SIG-M5 treated with dmso at 0.1 percent for 504 hours (cell line): ENCODE results near the gene PXDC1.
"Not testable (repeated sequence)": the region's sequence is repeated elsewhere in the genome, so short reads cannot be mapped to it uniquely, and the experiment has no call there.

ENCODE experiments used
- DNase-seq: peaks from one replicate; lab custom pipeline; 2025; ENCODE audit not compliant: unreplicated experiment; lab: John Stamatoyannopoulos, UW

The PXDC1 gene

DNA sequence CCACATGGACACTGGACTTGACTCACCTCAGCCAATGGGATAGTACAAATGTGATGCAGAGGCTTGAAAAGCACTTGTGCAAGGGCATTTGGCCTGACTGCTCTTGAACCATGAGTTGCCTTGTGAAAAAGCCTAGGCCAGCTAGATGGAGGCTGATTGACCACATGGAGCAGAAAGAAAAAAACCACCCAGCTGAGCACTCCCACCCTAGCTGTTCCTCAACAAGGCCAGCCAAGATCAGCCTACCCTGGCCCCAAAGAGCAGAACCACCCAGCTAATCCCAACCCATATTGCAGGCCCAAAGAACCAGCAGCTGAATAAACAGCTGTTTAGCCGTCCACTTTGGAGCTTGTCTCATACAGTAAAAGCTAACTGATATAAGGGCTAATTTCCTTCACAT, 36.7 kb downstream of the PXDC1 start:
- DNase-seq = no peak

GRCh38 chr6:3714111-3714510, 37.4 kb downstream of the PXDC1 start:
- DNase-seq = no peak

DNA sequence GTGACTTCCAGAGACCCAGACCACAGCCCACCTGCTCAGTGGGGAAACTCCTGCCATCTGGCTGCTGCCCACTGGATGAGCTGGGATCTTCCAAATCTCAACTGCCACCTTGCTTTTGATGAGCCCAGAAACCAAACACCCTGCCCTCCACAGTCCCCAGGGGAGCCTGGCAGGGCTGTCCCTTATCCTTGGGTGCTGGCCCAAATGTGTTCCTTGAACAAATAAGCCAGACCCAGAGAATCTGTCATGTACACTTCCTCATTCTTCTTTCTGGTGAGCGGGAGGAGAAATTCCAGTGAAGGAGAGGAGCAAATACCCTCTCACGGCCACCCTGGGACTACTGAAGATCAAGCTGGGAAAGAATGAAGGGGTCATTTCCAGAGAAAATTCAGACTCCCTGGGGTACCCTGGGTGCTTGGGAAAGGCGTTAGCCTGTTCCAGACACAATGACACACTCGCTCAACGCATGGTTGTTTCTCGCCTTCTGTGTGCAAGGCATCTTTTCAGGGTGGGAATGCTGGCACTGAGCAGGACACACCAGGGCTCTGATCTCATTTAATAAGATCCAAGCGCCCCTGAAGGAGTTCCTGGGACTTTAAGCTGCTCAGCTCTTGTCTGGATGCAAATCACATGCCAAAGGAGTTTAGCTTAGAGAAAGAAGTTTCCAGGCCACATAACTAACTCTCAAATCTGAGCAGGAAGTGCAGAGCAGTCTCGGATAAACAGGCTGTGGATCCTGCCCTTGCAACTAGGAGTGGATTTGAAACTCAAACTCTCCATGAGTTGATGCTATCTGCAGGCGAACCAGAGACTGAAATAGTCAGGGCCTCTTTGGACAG, 38.5 kb downstream of the PXDC1 start:
- no peak for DNase-seq

DNA sequence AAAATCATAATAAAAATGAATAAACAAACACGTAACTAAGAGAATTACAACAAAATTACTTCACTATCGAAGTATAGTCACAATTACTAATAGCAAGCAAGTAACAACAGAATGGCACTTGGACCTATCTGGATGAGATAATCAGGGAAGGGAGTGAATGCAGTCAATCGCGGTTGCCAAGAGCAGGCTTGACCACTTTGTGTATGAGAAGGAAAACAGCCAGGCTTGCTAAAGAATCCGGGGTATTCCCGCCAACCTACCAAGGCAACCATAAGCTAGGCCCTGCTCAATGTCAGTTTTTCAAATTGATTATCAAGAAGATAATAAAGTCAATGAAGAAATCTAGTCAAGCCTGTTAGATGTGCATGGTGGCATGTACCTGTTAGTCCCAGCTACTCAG, 39.7 kb downstream of the PXDC1 start:
- no peak for DNase-seq

DNA sequence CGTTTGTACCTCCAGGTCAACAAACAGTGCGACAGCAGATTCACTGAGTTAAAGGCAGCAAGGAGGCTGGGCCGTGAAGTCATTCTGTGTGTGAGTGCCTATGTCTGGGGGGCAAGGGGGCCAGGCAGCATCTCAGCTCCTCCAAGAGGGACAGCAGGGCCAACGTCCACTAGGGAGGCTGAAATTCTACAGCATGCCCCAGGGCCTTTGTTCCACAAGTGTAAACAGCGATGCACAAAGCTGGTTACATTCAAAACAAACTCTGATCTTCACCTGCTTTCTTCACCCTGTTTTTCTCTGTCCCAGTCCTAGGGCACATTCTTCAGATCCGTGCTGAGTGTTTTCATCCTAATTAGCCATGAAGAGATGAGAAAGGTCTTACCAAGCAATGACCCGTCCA, 41.1 kb downstream of the PXDC1 start:
- DNase-seq = no peak

- no peak for DNase-seq
These were observed 43.0 kb downstream of the PXDC1 start for GRCh38 chr6:3708540-3708939.

GRCh38 chr6:3707751-3708412, 43.6 kb downstream of the PXDC1 start:
- DNase-seq = no peak

DNA sequence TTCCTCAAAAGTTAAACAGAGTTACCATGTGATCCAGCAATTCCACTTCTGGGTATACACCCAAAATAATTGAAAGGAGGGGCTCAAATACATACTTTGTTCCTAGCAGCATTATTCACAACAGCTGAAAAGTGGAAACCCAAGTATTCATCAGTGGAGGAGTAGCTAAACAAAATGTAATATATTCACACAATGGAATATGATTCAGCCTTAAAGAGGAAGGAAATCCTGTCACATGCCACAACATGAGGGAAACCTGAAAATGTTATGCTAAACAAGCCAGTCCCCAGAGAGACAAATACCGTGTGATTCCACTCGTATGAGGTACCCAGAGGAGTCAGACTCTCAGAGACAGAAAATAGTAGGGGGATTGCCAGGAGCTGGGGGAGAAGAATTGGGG, 44.5 kb downstream of the PXDC1 start:
- DNase-seq = no peak

GRCh38 chr6:3706547-3706946, 45.0 kb downstream of the PXDC1 start:
- DNase-seq = no peak

GRCh38 chr6:3701631-3702030, 49.9 kb downstream of the PXDC1 start:
- DNase-seq = no peak

DNA sequence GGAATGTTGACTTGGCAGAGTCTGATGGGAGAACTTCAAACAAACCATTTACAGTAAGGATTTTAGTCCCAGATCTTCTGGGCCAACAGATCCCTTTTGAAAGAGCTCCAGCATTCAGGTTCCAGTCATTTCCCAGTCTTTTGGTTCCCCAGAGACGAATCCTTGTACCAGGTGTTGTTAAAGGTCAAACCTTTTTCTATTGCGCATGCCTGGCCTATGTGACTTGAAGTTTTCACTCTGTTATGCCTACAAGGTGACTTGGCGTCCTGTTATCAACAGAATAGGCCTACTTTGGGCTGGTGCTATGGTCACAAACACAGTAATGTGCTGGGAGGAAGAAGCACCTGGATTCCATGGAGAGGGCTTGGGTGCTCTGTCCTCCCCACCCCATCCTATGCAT, 52.3 kb downstream of the PXDC1 start:
- DNase-seq = no peak

DNA sequence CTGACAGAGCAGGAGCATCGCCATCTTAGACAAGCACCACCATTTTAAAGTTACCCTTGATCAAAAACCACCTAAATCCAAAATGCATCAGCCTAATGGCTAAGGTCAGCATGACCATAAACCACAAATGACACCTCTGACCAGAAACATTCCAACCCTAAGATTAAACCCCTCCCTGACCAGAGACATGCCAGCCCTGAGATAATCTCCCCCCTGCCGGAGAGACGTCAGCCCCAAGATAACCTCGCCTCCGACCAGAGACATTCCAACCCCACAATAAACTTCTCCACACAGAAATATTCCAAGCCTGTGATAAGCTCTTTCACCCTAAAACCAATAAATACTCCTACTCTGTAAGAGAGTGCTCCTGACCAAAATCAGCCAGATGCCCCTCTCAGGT, 53.5 kb downstream of the PXDC1 start:
- no peak for DNase-seq

DNA sequence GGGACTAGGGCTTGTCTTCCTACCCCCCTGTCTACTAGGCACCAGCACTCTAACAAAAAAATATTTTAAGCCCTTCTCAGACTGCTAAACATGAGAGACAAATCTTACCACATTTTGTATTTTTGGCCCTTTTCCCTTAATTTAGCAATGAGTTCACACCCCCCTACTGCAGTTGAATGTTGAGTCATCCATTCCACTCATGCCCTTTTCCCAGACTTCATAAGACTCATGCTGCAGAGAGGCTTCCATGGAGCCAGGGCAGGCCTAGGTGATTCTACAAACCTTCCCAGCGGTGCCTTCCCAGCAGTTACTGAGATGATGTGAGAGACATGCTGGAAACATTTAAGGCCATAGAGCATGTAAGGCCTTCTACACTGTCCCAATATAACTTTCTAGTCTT, 53.9 kb downstream of the PXDC1 start:
- no peak for DNase-seq

GRCh38 chr6:3696525-3697088, 54.9 kb downstream of the PXDC1 start:
- DNase-seq = no peak

DNA sequence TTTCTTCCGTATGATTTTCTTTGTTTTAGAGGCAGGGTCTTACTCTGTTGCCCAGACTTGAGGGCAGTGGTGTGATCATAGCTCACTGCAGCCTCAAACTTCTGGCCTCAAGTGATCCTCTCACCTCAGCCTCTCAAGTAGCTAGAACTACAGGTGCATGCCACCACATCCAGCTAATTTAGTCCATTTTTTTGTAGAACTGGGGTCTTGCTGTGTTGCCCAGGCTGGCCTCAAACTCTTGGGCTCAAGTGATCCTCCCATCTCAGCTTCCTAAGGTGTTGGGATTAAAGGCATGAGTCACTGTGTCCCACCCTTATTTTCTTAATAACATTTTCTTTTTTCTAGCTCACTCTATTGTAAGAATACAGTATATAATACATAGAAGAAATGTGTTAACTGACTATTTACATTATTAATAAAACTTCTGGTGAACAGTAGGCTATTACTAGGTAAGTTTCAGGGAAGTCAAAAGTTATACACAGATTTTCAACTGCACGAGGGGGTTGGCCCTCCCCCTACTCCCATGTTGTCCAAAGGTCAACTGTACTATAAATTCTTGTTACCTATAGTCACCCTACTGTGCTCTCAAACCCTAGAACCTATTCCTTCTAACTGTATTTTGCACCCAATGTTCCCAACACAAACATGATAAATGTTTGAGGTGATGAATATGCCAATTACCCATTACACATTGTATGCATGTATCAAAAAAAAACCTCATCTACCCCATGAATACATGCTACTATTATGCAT, 56.3 kb downstream of the PXDC1 start:
- no peak for DNase-seq

DNA sequence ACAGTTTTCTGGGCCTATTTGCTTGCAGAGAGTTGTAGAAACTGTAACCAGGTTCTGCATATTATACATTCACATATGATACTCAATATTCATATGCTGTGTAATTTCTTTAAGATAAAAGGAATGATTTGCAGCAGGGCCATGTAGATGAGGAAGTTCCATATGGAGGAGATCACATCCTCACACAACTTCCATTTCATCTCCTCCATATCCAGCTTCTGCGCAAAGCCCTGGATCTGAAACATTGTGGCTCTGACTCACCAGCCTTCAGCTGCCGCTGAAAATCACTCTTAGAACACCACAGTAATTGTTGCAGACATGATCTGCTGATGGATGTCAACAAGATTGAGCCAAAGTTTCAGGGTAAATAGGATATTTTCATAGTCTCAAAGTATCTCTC, 57.7 kb downstream of the PXDC1 start:
- no peak for DNase-seq

DNA sequence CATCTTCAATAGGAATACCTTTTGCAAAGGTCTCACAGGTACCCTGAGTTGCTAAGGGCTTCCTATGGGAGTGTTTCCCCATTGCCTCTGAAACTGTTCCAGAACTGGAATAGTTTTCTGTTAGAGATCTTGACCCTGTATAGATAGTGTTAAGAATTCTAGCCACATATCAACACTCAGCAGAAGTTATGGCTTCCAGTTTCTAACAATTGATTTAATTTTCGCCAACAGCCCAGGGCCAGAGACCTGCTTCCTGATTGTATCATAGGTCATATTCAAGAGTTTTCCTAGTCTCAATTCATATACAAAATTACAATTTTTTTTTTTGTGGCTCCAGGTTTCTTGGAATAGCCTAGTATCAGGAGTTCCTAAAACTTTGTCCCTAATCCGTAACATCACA, 61.0 kb downstream of the PXDC1 start:
- DNase-seq = no peak

DNA sequence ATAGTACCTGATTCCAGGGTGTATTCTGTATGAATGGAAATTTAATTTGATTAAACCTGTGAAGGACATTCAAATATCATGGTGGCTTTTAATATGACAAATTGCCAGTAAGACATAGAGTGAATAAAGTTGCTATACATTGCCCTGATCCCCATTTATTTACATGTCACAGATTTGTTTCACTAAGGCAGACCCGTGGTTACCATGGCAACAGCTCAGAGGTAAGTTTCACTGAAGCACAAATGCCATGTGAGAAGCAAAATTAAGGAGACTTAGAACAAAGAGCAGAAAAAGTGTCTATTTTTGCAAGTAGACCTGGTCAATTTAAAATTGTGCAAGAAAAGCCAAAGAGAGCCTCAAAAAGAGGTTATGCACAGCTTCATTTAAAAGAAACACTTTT, 63.7 kb downstream of the PXDC1 start:
- DNase-seq = no peak

- no peak for DNase-seq
These were observed 68.2 kb downstream of the PXDC1 start for GRCh38 chr6:3683331-3683730.

- DNase-seq = no peak
These were observed 72.6 kb downstream of the PXDC1 start for GRCh38 chr6:3678946-3679345.

GRCh38 chr6:3677751-3678150, 73.8 kb downstream of the PXDC1 start:
- DNase-seq = not testable (repeated sequence)

- DNase-seq = not testable (repeated sequence)
These were observed 74.2 kb downstream of the PXDC1 start for GRCh38 chr6:3677351-3677750.
